Measurements from ENCODE around the gene IGSF9B. TPM values are rescaled to one million over a fixed set of nuclear protein-coding genes. Genes with fewer than 3 reads are reported as not detected.

The IGSF9B gene
- total and polyA plus RNA-seq, 2 experiments from 2014 or later = 0.30 to 0.65 TPM

DNA sequence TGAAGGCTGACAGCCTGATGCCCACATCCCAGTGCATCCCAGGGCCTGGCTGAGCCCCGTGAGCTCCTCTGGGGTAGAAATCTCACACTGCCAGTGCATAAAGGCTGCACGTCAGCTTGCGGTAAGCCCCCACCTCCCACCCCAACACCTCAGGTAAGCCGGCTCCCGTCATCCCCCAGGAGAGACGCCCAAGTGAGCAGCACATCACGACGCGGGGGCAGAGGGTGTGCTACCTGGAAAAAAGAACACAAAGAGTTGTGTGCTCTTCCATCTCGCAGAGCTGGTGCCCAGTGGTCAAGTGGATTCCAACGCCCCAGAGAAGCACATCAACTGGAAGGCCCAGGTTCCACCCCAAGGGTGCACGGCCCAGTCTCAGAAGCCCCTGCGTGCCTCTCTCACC is 50.0 kb downstream of the IGSF9B start:
- H3K4me1 ChIP-seq (ENCODE audit: insufficient read depth) = no peaks in the 10 kb centered on the region
- H2AFZ ChIP-seq = no peak overlapping the region
- no peaks in the 10 kb centered on the region for H3K27me3 ChIP-seq
- no peaks in the 10 kb centered on the region for H3K9me3 ChIP-seq (ENCODE audit: low read depth)
- H3K4me3 ChIP-seq = no peak overlapping the region
- H3K36me3 ChIP-seq (replicated peaks; ENCODE audit: insufficient read depth, low read depth) = no peaks in the 10 kb centered on the region
- WGBS (ENCODE audit: low lambda C conversion rate, missing lambda C conversion rate) = 98% methylated on average over 13 of the region's 13 CpGs
- no peak for TF ChIP-seq EZH2phosphoT487 (IDR thresholded peaks at IDR 0.05; ENCODE audit: low read depth, severe bottlenecking, unreplicated experiment)
- no peak for TF ChIP-seq EZH2 (IDR thresholded peaks at IDR 0.05; ENCODE audit: borderline replicate concordance)
- TF ChIP-seq, protein P1, sequence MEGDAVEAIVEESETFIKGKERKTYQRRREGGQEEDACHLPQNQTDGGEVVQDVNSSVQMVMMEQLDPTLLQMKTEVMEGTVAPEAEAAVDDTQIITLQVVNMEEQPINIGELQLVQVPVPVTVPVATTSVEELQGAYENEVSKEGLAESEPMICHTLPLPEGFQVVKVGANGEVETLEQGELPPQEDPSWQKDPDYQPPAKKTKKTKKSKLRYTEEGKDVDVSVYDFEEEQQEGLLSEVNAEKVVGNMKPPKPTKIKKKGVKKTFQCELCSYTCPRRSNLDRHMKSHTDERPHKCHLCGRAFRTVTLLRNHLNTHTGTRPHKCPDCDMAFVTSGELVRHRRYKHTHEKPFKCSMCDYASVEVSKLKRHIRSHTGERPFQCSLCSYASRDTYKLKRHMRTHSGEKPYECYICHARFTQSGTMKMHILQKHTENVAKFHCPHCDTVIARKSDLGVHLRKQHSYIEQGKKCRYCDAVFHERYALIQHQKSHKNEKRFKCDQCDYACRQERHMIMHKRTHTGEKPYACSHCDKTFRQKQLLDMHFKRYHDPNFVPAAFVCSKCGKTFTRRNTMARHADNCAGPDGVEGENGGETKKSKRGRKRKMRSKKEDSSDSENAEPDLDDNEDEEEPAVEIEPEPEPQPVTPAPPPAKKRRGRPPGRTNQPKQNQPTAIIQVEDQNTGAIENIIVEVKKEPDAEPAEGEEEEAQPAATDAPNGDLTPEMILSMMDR (IDR thresholded peaks at IDR 0.05; ENCODE audit: poor library complexity) = no peak
- H3K9me2 ChIP-seq (replicated peaks; ENCODE audit: insufficient read depth) = no peaks in the 10 kb centered on the region
- H3K79me2 ChIP-seq = no peaks in the 10 kb centered on the region
- H4K20me1 ChIP-seq (ENCODE audit: insufficient read depth, poor library complexity, severe bottlenecking) = no peaks in the 10 kb centered on the region
- no peak for DNase-seq (ENCODE audit: low spot score)
- H3K27ac ChIP-seq = no peak overlapping the region
- no peak overlapping the region for H3K4me2 ChIP-seq

DNA sequence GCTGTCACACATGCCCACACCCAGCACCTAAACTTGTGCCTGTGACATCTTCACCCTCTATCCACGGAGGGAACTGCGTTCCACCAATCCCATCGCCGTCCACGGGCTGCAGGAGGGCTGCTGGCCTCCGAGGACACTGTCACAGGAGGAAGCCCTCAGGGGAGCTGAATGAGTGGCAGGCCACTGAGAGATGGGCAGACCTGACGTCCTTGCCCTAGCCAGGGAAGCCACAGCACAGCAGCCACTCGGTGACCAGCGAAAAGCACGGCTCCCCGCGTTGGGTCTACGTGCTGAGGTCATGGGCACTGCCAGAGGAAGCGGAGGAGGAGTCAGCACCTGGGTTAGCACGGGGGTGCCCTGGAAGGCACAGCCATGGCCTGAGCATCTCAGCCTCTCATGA is 50.5 kb downstream of the IGSF9B start:
- Histone ChIP-seq H3K4me2 (no peak overlapping the region), H4K20me1 (ENCODE audit: insufficient read depth, poor library complexity, severe bottlenecking) (no peaks in the 10 kb centered on the region), H3K27ac (no peak overlapping the region), H3K4me3 (no peak overlapping the region), H3K9me3 (ENCODE audit: low read depth) (no peaks in the 10 kb centered on the region), H3K36me3 (replicated peaks; ENCODE audit: insufficient read depth, low read depth) (no peaks in the 10 kb centered on the region), H2AFZ (no peak overlapping the region), H3K79me2 (no peaks in the 10 kb centered on the region), H3K9me2 (replicated peaks; ENCODE audit: insufficient read depth) (no peaks in the 10 kb centered on the region), H3K27me3 (no peaks in the 10 kb centered on the region), H3K4me1 (ENCODE audit: insufficient read depth) (no peaks in the 10 kb centered on the region)
- 93% methylated on average over 15 of the region's 15 CpGs for WGBS (ENCODE audit: low lambda C conversion rate, missing lambda C conversion rate)
- no peak for DNase-seq (ENCODE audit: low spot score)
- no peak for TF ChIP-seq EZH2phosphoT487 (IDR thresholded peaks at IDR 0.05; ENCODE audit: low read depth, severe bottlenecking, unreplicated experiment)
- TF ChIP-seq, protein P1 (IDR thresholded peaks at IDR 0.05; ENCODE audit: poor library complexity) = no peak

DNA sequence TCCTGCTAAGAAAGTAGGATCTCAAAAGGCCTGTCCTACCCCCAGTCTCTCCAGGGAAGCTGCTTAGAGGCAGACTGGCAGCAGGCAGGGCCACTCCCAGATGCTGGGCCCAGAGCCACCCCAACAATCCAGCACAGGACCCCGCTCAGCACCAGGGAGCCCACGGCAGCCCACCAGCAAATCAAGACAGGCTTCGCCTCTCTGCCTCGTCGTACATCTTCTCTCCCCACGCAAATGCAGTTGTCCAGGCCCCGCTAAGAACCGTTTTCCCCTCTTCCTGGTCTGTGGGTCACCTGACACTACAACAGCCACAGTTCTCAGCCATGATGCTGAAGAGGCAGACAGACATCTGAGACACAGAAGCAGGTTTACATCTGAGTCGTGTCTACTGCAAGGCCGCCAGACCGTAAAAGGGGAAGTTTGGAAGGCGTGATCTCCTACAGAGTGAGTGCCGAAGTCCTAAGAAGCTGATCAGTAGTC is 51.1 kb downstream of the IGSF9B start:
- Histone ChIP-seq H4K20me1 (ENCODE audit: insufficient read depth, poor library complexity, severe bottlenecking) (no peaks in the 10 kb centered on the region), H3K9me3 (ENCODE audit: low read depth) (no peaks in the 10 kb centered on the region), H2AFZ (no peak overlapping the region), H3K27ac (no peak overlapping the region), H3K27me3 (no peaks in the 10 kb centered on the region), H3K4me2 (no peak overlapping the region), H3K4me1 (ENCODE audit: insufficient read depth) (no peaks in the 10 kb centered on the region), H3K36me3 (replicated peaks; ENCODE audit: insufficient read depth, low read depth) (no peaks in the 10 kb centered on the region), H3K9me2 (replicated peaks; ENCODE audit: insufficient read depth) (no peaks in the 10 kb centered on the region), H3K4me3 (no peak overlapping the region), H3K79me2 (no peaks in the 10 kb centered on the region)
- TF ChIP-seq EZH2 (IDR thresholded peaks at IDR 0.05; ENCODE audit: borderline replicate concordance) = no peak
- TF ChIP-seq EZH2phosphoT487 (IDR thresholded peaks at IDR 0.05; ENCODE audit: low read depth, severe bottlenecking, unreplicated experiment) = no peak
- TF ChIP-seq, protein P1 (IDR thresholded peaks at IDR 0.05; ENCODE audit: poor library complexity) = no peak
- DNase-seq (ENCODE audit: low spot score) = no peak
- WGBS (ENCODE audit: low lambda C conversion rate, missing lambda C conversion rate) = 85% methylated on average over 13 of the region's 13 CpGs
